ENCODE results near the gene DMC1. TPM values are rescaled to one million over a fixed set of nuclear protein-coding genes. Genes with fewer than 3 reads are reported as not detected.

DMC1 gene
- total and polyA plus RNA-seq, 2 of the 4 experiments (the other 2 are of a cell fraction), result 0.18 to 0.38 TPM

DNA sequence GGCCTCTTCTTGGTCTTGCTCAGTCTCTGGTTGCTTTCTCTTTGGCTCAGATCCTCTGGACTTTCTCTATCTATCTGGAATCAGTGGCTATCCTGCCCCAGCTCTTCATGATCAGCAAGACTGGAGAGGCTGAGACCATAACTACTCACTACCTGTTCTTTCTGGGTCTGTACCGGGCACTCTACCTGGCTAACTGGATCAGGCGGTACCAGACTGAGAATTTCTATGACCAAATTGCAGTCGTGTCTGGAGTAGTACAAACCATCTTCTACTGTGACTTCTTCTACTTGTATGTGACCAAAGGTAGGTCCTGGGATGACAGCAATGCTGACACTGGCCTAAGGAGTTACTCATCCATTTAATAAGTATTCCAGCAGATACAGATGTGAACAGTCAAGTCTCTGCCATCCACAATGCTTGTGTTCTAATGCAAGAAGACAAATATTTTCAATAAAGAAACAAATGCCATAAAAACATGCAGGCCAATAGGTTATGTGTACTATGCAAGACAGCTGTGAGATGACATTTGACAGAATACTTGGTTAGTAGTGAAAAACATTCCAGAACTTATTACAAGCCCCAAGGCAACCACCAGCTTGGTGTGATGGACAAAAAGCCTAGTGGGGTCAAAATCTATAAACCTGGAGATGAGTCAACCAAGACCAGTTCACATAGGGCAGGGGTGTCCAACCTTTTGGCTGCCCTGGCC lies 88.7 kb downstream of the DMC1 start:
- H2BK15ac ChIP-seq (ENCODE audit: low read depth, low read length), result no peak overlapping the region
- in situ Hi-C loops (cut with MboI; ENCODE audit: low sequenced_read_pairs) (no loop called here), intact Hi-C loops (cut with micrococcal nuclease) (no loop called here), dilution Hi-C loops (cut with HindIII; ENCODE audit: low sequenced_read_pairs, unreplicated experiment) (no loop called here)
- H2AK9ac ChIP-seq (replicated peaks; ENCODE audit: low read depth, low read length, poor library complexity), result no peak overlapping the region
- no peak overlapping the region for H3K18ac ChIP-seq (ENCODE audit: low read depth, low read length)
- H2AFZ ChIP-seq (replicated peaks; ENCODE audit: low read length, poor library complexity), result no peak overlapping the region
- H2BK5ac ChIP-seq (ENCODE audit: low read depth, low read length, poor library complexity, severe bottlenecking), result peak overlapping the region; percentile 0
- no peak overlapping the region for H3K14ac ChIP-seq (replicated peaks; ENCODE audit: low read depth, low read length)
- no peak overlapping the region for H2AK5ac ChIP-seq (ENCODE audit: low read depth, low read length)
- WGBS, 2 experiments (ENCODE audit: extremely low coverage in 2 of 2, insufficient read length in 1 of 2), result no CpG with 5 or more reads among the region's 3 CpGs
- no peaks in the 10 kb centered on the region for H3K9me3 ChIP-seq (ENCODE audit: control insufficient read depth, insufficient read depth, low read length)
- ChIA-PET POLR2A (ENCODE audit: unreplicated experiment) (no interaction called here), CTCF (interaction anchor here (0.6 kb wide), 1 partner anchor 28 kb away, joined by 4 read pairs; no protein-coding TSS in a partner anchor)
- no peak overlapping the region for H4K91ac ChIP-seq (ENCODE audit: insufficient read depth, low read depth, low read length)
- peaks cover 51% of the 10 kb centered on the region for H3K36me3 ChIP-seq (ENCODE audit: control insufficient read depth, insufficient read depth, low read length)
- peaks cover 59% of the 10 kb centered on the region for H4K20me1 ChIP-seq (ENCODE audit: insufficient read depth, low read length)
- peak overlapping the region; percentile 56; the same call in 1 of the 2 replicates for H3K27ac ChIP-seq (ENCODE audit: insufficient read depth, low read length)
- H2BK20ac ChIP-seq (ENCODE audit: low read depth, low read length), result no peak overlapping the region
- H4K8ac ChIP-seq (ENCODE audit: low read depth in 2 of 2, low read length in 2 of 2), result no peak overlapping the region
- H4K5ac ChIP-seq (ENCODE audit: low read depth, low read length), result no peak overlapping the region; the same call in 1 of the 2 replicates
- H3K9me1 ChIP-seq (ENCODE audit: insufficient read depth, low read length), result peaks cover 18% of the 10 kb centered on the region
- H3K4me2 ChIP-seq (ENCODE audit: low read depth, low read length), result no peak overlapping the region
- no peak for TF ChIP-seq SMC3 (IDR thresholded peaks at IDR 0.05; ENCODE audit: low read depth, low read length)
- no peak for TF ChIP-seq MXI1 (IDR thresholded peaks at IDR 0.05; ENCODE audit: borderline replicate concordance, low read depth, low read length)
- TF ChIP-seq RCOR1 (IDR thresholded peaks at IDR 0.05; ENCODE audit: insufficient replicate concordance, low read length), result no peak
- TF ChIP-seq MAZ (IDR thresholded peaks at IDR 0.05; ENCODE audit: borderline replicate concordance, low read depth, low read length), result no peak
- no peak for TF ChIP-seq NFE2L2 (IDR thresholded peaks at IDR 0.05; ENCODE audit: low read depth, low read length)
- no peak for TF ChIP-seq BHLHE40 (IDR thresholded peaks at IDR 0.05; ENCODE audit: low read depth, low read length)
- no peak for TF ChIP-seq FOS (IDR thresholded peaks at IDR 0.05; ENCODE audit: low read depth, low read length)
- TF ChIP-seq CTCF (conservative IDR thresholded peaks at IDR 0.05; ENCODE audit: low read depth, low read length), result no peak
- no peak for TF ChIP-seq ELK1 (IDR thresholded peaks at IDR 0.05; ENCODE audit: borderline replicate concordance, low read depth, low read length)
- TF ChIP-seq RFX5 (IDR thresholded peaks at IDR 0.05; ENCODE audit: low read depth, low read length), result no peak
- TF ChIP-seq USF2 (IDR thresholded peaks at IDR 0.05; ENCODE audit: low read depth, low read length), result no peak
- no peak for TF ChIP-seq CHD1 (IDR thresholded peaks at IDR 0.05; ENCODE audit: low read depth, low read length)
- TF ChIP-seq RAD21 (IDR thresholded peaks at IDR 0.05; ENCODE audit: low read length), result no peak
- TF ChIP-seq MAFK (IDR thresholded peaks at IDR 0.05; ENCODE audit: low read depth, low read length), result no peak
- TF ChIP-seq CEBPB (IDR thresholded peaks at IDR 0.05; ENCODE audit: low read depth, low read length), result no peak
- no peak for TF ChIP-seq POLR2A (IDR thresholded peaks at IDR 0.05; ENCODE audit: low read depth, low read length)
- no peak overlapping the region for H3K9ac ChIP-seq (ENCODE audit: low read depth, low read length)
- H3K23ac ChIP-seq (ENCODE audit: low read depth, low read length), result 0 out of 2 replicates have a peak overlapping the region, but pooled peaks have one; percentile 13
- peaks cover 27 to 61% of the 10 kb centered on the region in 2 experiments for H3K79me1 ChIP-seq (ENCODE audit: low read depth in 1 of 2, low read length in 2 of 2)
- DNase-seq (no peak), ATAC-seq (ENCODE audit: low read depth) (peak; percentile 36)
- H3K4ac ChIP-seq (ENCODE audit: low read depth, low read length), result no peak overlapping the region
- no peak overlapping the region for H3K4me3 ChIP-seq (ENCODE audit: insufficient read depth, low read depth, low read length)
- H2BK120ac ChIP-seq (ENCODE audit: low read depth, low read length), result no peak overlapping the region
- no peaks in the 10 kb centered on the region for H3K27me3 ChIP-seq (ENCODE audit: control insufficient read depth, insufficient read depth, low read length)
- BruUV-seq (replicated peaks), result no TSS peak
- no peak overlapping the region for H3K56ac ChIP-seq (ENCODE audit: extremely low read depth, insufficient read depth, low read length)
- H3K4me1 ChIP-seq (ENCODE audit: control insufficient read depth, insufficient read depth, low read length), result peaks cover 16% of the 10 kb centered on the region
